Fibroblast of lung (primary cell): ENCODE results near the gene CSAD.
A peak's percentile ranks its signal among the peaks of the same experiment; 100 is the strongest.

Experiments
- CTCF ChIP-seq, 2 donors: IDR thresholded peaks in 1 of 2; conservative IDR thresholded peaks in 1 of 2; 1 replicate in 1 of 2; 2 replicates in 1 of 2; pipeline ENCODE4 v1.5.1; 2011 to 2012; ENCODE audit warnings: low read length in 2 of 2, control low read depth in 1 of 2, inconsistent platforms in 1 of 2, low read depth in 1 of 2, mild to moderate bottlenecking in 1 of 2
- EZH2 ChIP-seq: IDR thresholded peaks from 2 replicates; pipeline ENCODE4 v1.5.1; 2012; ENCODE audit warnings: low read length, control low read depth, mild to moderate bottlenecking; ENCODE audit errors: missing control alignments

DNA sequence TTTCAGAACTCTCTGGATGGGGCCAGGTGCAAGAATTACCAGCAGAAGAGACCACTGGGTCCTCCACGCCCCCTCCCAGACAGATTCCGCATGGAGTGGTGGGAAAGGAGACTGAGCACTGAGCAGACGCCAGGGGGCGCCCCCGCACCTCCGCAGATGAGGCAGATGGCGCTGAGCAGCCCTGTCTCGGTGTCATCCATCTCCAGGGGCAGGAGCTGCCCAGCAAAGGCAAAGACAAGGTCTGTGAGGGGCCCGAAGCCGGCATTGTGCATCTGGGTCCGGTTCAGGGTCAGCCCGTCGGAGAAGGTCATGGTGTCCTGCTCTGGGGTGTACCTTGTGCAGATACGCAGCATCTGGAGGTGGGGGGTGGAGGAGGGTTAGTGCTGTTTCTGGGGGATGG is 32.6 kb upstream of the CSAD start:
- TF ChIP-seq CTCF (conservative IDR thresholded peaks at IDR 0.05 in 1 of 2, IDR thresholded peaks at IDR 0.05 in 1 of 2; ENCODE audit: low read depth in 1 of 2, low read length in 2 of 2) = peak; percentile 82 to 88
- no peak for TF ChIP-seq EZH2
